ENCODE data around the gene BEX2.
"Not testable (repeated sequence)": the region's sequence is repeated elsewhere in the genome, so short reads cannot be mapped to it uniquely, and the experiment has no call there.

The BEX2 gene

GRCh38 chrX:103310555-103311398, at the start of gene BEX2:
Gene BEX2, minus strand, starts transcription at chrX:103310990. Its CDS starts 1,014 bp downstream, at chrX:103309976.
- peak; percentile 73 for DNase-seq

DNA sequence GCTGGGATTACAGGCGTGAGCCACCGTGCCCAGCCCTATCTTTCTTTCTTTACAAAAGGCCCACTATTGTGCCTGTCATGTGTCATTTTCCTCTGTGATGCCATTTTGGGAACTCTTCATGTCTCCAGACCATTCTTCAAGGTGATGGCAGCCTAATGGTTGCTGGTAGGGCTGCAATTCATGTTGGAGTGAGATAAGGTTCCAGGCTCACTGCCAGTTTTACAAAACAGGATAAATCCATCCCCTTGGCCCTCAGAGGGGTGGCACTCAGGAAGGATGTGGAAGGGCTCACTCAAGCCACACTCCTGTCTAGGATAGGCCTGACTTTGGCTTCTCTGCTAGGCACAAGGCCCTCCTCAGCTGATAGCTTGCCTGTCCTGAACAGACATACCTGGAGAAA, 49.3 kb upstream of the BEX2 start:
- DNase-seq = no peak

GRCh38 chrX:103359605-103360004, 48.8 kb upstream of the BEX2 start:
- not testable (repeated sequence) for DNase-seq

DNA sequence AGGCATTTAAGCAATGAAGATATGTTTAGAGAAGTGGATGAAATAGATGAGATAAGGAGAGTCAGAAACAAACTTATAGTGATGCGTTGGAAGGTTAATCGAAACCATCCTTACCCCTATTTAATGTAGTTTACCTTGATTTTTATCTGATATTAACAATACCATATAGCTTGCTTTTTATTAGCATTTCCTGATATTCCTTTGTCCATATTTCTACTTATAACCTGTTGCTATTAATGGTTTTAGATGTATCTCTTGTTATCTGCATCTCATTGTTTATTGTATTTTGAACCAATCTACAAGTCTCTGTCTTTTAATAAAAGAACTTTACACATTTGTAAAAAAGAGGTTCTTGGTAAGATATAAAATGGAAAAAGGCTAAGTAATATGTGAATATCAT, 47.1 kb upstream of the BEX2 start:
- DNase-seq = no peak

DNA sequence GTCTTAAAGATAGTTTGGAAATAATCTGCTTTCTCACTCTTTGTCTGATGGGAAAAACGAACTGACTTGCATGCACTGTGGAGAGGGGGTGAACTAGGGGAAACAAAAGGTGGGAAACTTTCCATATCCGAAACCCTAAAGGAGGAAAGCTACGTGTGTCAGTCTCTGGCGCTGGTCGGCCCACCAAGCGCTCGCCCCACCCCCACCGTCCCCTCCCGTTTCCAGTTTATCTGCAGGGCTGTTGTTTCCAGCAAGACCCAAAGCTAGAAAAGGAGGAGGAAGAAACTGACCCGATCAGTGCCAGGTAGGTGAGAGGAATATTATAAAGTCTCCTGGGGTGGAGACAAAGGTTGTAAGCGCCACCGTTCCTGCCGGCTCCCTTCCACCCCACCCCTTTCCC, 46.1 kb upstream of the BEX2 start:
- DNase-seq = no peak

- DNase-seq = no peak
Measured at GRCh38 chrX:103356130-103356798, 45.5 kb upstream of the BEX2 start, which contains the start of gene TCEAL9. Gene TCEAL9, plus strand, starts transcription at chrX:103356506. Its CDS starts 1,179 bp downstream, at chrX:103357685.

DNA sequence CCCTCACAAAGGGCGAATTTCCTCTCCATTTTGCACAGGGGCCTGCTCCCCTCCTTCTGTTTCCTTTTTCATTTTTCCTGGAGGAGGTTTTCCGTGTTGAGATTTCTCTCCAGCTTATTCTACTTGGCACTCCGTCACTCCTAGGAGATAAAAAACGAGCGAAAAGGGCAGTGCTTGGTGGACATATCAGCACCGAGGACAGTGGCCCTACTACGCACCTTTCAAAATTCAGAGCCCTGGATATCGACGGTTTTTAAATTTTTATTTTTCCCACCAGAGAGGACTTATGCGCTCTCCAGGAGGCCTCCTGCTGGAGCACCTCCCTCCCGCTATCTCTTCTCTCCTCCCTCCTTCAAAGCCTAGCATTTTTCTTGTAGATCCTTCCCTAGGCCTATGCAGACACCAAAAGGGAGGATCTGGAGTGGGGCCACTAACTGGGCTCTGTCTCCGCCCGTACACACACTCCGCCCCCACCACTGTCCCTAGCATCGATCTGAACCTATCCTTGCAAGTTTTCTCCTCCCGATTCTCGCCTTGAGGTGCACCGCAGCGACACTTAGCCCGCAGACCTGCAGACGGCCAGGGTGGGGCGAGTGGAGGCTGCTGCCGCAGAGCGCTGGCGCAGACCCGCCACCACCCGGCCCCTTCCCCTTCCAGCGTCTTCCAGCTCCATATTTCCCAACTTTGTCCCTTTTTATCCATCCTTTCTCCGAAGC, 37.0 kb upstream of the BEX2 start:
- DNase-seq = no peak

DNA sequence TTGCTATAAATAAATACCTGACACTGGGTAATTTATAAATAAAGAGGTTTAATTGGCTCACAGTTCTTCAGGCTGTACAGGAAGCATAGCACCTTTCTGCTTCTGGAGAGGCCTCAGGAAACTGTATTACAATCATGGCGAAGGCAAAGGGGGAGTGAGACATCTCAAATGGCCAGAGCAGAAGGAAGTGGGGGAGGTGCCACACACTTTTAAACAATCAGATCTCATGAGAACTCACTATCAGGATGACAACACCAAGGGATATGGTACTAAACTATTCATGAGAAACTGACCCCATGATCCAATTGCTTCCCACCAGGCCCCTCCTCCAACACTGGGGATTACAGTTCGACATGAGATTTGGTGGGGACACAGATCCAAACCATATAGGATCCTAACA, 33.8 kb upstream of the BEX2 start:
- no peak for DNase-seq

DNA sequence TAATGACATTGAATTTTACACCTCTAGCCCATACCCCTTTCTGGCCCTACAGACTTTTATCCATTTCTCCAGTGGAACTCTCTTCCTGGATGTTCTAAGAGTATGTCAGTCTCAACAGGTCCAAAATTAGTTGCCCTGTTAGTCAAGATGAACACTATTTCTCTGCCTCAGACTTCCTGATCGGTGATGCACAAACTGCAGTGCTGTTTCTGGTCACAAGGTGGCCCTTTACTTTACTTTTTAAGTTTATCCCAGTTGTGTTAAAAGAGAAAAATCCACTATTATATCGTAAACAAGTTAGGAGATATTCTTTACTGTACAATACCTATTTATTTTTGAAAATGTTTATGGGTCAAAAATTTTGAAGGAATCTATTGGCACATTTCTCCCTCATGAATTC, 32.3 kb upstream of the BEX2 start:
- DNase-seq = peak; percentile 10

GRCh38 chrX:103338663-103339062, 27.9 kb upstream of the BEX2 start:
- no peak for DNase-seq

DNA sequence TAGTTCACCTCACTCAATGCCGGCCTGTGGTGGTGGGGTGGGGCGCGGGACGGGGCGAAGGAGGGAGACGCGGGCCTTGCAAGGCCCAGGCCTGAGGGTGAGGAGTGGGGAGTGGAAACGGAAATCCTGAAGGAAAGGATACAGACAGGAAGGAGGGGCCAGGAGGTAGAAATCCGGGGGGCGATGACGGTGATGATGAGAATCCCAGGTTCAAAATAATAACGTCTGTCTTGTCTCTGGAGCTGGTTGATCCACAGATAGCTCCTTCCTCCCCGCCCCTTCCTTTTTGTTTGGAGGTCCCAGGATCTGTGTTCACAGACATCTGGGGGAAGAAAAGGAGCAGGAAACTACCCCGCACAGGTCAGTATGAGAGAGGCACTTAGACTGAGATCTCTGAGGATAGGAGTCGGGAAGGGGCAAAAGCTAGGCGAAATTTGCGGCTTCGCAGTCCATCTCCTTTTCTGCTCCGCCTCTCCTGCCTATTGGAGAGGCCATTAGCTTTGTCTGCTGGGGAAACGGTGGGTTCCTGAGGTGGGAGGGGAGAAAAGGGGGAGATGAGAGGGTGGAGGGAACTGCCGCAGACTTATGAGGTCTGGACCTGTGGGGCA, 20.0 kb upstream of the BEX2 start:
- DNase-seq = no peak

- DNase-seq = no peak
Measured at GRCh38 chrX:103329991-103330390, 19.2 kb upstream of the BEX2 start, which contains the start of gene TCEAL7. Gene TCEAL7, plus strand, starts transcription at chrX:103330239. Its CDS starts 1,165 bp downstream, at chrX:103331404.

GRCh38 chrX:103311399-103311780, 600 bp upstream of the BEX2 start:
- DNase-seq = no peak

DNA sequence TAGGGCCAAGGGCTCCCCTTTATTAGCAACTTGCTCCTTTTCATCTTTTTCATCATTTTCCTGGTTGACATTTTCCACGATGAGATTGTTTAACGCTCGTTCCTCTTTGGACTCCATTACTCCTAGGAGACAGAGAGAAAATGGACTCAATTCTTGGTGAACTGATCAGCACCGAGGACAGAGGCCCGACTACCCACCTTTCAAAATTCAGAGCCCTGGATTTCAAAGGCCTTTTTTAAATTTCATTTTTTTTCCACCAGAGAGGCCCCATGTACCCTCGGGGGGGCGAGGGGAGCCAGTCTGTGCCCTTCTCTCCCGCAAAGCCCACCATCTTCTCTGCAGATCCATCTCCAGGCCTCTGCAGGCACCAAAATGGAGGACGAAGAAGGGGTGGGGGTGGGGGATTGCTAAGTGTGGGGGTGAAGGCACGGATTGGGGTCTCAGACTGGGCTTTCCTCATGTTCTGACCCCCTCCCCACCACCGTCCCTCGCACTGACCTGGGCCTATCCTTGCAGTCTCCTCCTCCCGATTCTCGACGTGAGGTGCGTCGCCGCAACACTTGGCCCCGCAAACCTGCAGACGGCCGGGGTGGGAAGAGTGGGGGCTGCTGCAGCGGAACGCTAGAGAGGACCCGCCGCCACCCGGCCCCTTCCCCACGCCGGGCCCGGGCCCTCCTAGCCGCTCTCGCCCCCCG, 783 bp downstream of the BEX2 start:
- no peak for DNase-seq

- not testable (repeated sequence) for DNase-seq
Measured at GRCh38 chrX:103305666-103306065, 5.1 kb downstream of the BEX2 start.

- no peak for DNase-seq
Measured at GRCh38 chrX:103304705-103305104, 6.1 kb downstream of the BEX2 start.

- DNase-seq = no peak
Measured at GRCh38 chrX:103293118-103293517, 17.7 kb downstream of the BEX2 start.

DNA sequence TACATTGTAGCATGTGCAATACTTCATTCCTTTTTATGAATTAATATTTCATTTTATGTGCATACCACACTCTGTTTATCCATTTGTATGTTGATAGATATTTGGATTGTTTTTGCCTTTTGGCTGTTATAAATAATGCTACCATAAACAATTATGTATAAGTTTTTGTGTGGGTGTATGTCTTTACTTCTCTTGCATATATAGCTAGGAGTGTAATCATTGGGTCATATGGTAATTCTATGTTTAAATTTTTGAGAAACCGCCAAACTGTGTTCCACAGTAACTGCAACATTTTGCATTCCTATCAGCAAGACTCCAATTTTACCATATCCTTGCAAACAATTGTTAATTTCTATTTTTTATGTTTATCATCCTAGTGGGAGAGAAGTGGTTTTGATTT, 31.2 kb downstream of the BEX2 start:
- DNase-seq = no peak

DNA sequence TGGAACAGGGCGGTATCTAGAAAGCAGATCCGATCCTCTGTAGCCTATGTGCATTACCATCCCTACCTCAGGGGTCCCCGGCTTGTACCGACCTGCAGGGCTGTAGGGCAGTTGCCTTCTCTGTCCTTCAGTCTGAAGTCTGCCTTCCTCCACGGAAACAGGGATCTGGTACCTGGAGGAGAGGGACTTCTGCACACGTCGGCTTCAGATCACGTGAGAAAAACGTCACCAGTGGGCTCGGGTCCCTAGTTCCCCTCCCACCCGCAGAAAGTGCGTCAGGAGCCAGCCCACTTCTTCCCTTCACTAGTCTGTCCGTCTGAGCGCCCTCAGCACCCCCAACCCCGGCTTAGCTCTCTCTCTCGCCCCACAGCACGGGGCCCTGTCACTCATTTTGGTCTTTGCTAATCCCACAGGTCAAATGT, 34.2 kb downstream of the BEX2 start, which contains the start of gene TCEAL5:
Gene TCEAL5, minus strand, starts transcription at position 170 of the 422 bp plus-strand sequence. CDS start 2,187 bp downstream, outside the sequence.
- DNase-seq = no peak

DNA sequence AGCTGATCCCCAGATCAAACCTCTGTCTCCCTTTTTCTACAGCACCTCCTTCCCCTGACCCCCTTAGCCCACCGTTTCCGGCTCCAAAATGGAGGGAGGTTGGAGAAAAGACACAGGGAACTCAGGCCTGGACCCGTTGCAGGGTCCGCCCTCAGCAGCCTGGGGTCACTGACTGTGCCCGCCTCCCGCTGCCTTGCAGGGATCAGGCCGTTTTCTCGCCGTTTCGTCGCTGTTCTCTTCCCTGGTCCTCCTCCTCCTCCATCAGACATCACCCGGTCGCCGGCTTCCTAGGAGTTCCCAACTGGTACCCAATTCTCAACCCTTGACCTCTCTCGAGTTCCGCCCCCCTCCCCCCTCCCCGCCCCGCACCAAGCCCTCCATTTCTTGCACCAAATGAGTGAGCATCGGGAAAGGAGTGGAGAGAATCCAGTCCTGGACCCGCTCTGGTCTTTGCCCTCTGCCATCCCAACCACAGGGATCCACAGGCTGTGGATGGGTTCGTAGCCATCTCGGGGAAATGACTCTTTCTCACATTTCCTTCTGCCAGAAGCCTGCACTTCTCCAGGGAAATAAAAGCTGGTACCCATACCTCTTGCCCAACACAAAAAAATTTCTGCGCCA, 34.7 kb downstream of the BEX2 start:
- no peak for DNase-seq

DNA sequence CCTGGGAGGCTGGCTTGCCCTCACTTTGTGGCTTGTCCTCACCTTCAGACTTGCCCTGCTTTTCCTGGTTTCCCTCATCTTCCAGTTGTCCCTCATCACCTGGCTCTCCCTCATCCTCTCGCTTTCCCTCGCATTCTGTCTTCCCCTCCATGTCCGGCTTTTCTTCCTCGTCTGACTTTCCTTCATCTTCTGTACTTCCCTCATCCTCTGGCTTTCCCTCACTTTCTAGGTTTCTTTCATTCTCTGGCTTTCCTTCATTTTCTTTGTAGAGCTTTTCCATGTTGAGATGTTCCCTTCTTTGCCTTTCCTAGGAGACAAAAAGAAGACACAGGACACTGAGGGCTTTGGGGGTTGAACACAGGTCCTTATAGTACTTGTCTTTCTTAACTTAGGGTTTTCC, 36.5 kb downstream of the BEX2 start:
- no peak for DNase-seq
